SK-N-SH (cell line): Measurements from ENCODE around the gene SOX21. TPM values are rescaled to one million over a fixed set of nuclear protein-coding genes. Genes with fewer than 3 reads are reported as not detected.

Experiments used
- CTCF ChIA-PET: fragments of 300-600, 350-600 bp; formaldehyde crosslinking; extraction: SDS; loops from one replicate; lab custom pipeline; 2021; lab: Yijun Ruan, JAX
- POLR2A ChIA-PET: fragments of 350-600 bp; sonication (Branson Sonifier 250); formaldehyde crosslinking; extraction: SDS; loops from one replicate; lab custom pipeline; 2020; ENCODE audit warnings: antibody characterized with exemption, inconsistent platforms; lab: Yijun Ruan, JAX
- DNase-seq: peaks from one replicate; pipeline ENCODE4 v3.0.0; 2012
- H2AFZ ChIP-seq: fragments of 200-600 bp; sonication (generic); 2 replicates; pipeline ENCODE4 v1.8.1; 2016; ENCODE audit warnings: antibody characterized with exemption, mild to moderate bottlenecking, low read depth
- H3F3A ChIP-seq: fragments of 200-600 bp; sonication (generic); replicated peaks from 2 replicates; pipeline ENCODE3; 2016; ENCODE audit warnings: antibody characterized with exemption, mild to moderate bottlenecking; ENCODE audit not compliant: insufficient read depth
- H3K27ac ChIP-seq, 2 experiments: fragments of 200-500 bp in 1 of 2; fragments of 200-600 bp in 1 of 2; sonication (Bioruptor generic) in 1 of 2; sonication (generic), shearing (Covaris generic) in 1 of 2; 2 replicates each; pipeline versions ENCODE4 v1.5.1 to v1.6.1; 2014 to 2016; ENCODE audit warnings: low read depth in 2 of 2, inconsistent platforms in 1 of 2, low read length in 1 of 2, mild to moderate bottlenecking in 1 of 2, mixed read lengths in 1 of 2
- H3K27me3 ChIP-seq: fragments of 200-600 bp; sonication (generic), shearing (Covaris generic); 2 replicates; pipeline ENCODE4 v1.6.1; 2016; ENCODE audit warnings: mixed run types; ENCODE audit not compliant: insufficient read depth
- H3K36me3 ChIP-seq, 2 experiments: fragments of 200-500 bp in 1 of 2; fragments of 200-600 bp in 1 of 2; sonication (Bioruptor generic) in 1 of 2; sonication (generic) in 1 of 2; replicated peaks in 1 of 2; 2 replicates each; pipeline versions ENCODE3 to v1.5.1; 2014 to 2016; ENCODE audit warnings: low read length in 1 of 2, mild to moderate bottlenecking in 1 of 2; ENCODE audit not compliant: insufficient read depth in 2 of 2, control insufficient read depth in 1 of 2
- H3K4me1 ChIP-seq, 2 experiments: fragments of 200-500 bp in 1 of 2; fragments of 200-600 bp in 1 of 2; sonication (Bioruptor generic) in 1 of 2; sonication (generic), shearing (Covaris generic) in 1 of 2; 2 replicates each; pipeline versions ENCODE4 v1.5.1 to v1.6.1; 2014 to 2016; ENCODE audit warnings: low read depth in 1 of 2, low read length in 1 of 2, mixed run types in 1 of 2; ENCODE audit not compliant: insufficient read depth in 2 of 2, control insufficient read depth in 1 of 2
- H3K4me2 ChIP-seq: fragments of 200-600 bp; sonication (generic), shearing (Covaris generic); 2 replicates; pipeline ENCODE4 v1.6.1; 2017; ENCODE audit warnings: mixed run types
- H3K4me3 ChIP-seq, 2 experiments: fragments of 200-500 bp in 1 of 2; fragments of 200-600 bp in 1 of 2; sonication (Bioruptor generic) in 1 of 2; sonication (generic), shearing (Covaris generic) in 1 of 2; 2 replicates each; pipeline versions ENCODE4 v1.5.1 to v1.8.1; 2014 to 2016; ENCODE audit warnings: low read depth in 2 of 2, inconsistent platforms in 1 of 2, low read length in 1 of 2, mild to moderate bottlenecking in 1 of 2, mixed read lengths in 1 of 2, moderate library complexity in 1 of 2
- H3K79me2 ChIP-seq: fragments of 200-600 bp; sonication (generic); 2 replicates; pipeline ENCODE4 v1.8.1; 2017; ENCODE audit warnings: mild to moderate bottlenecking; ENCODE audit not compliant: insufficient read depth
- H3K9ac ChIP-seq: fragments of 200-600 bp; sonication (generic); 2 replicates; pipeline ENCODE4 v1.6.1; 2017; ENCODE audit warnings: mixed run types
- H3K9me2 ChIP-seq: fragments of 200-600 bp; sonication (generic); 2 replicates; pipeline ENCODE4 v1.6.1; 2017; ENCODE audit warnings: mixed run types
- H3K9me3 ChIP-seq: fragments of 200-600 bp; sonication (generic); 2 replicates; pipeline ENCODE4 v1.6.1; 2017; ENCODE audit warnings: mixed run types, mild to moderate bottlenecking, moderate library complexity
- H4K20me1 ChIP-seq: fragments of 200-600 bp; sonication (generic); 2 replicates; pipeline ENCODE4 v1.6.1; 2017; ENCODE audit warnings: mild to moderate bottlenecking, mixed run types; ENCODE audit not compliant: insufficient read depth
- CHD2 ChIP-seq: fragments of 150-350 bp; IDR thresholded peaks from 2 replicates; pipeline ENCODE4 v1.6.1; 2018; ENCODE audit warnings: low read length; ENCODE audit not compliant: partially characterized antibody
- ELF1 ChIP-seq: IDR thresholded peaks from 2 replicates; pipeline ENCODE4 v1.4.0; 2012
- EZH2phosphoT487 ChIP-seq: fragments of 200-600 bp; sonication (generic); IDR thresholded peaks from 2 replicates; pipeline ENCODE4 v1.6.1; 2017; ENCODE audit warnings: low read depth, mixed run types, mild to moderate bottlenecking, antibody characterized with exemption, moderate library complexity, borderline replicate concordance
- FOXM1 ChIP-seq: IDR thresholded peaks from 2 replicates; pipeline ENCODE4 v1.4.0; 2012; ENCODE audit warnings: low read depth, mild to moderate bottlenecking
- GATA2 ChIP-seq: sonication (generic); formaldehyde crosslinking; IDR thresholded peaks from 2 replicates; pipeline ENCODE4 v1.5.0; 2020; ENCODE audit warnings: mild to moderate bottlenecking, missing genetic modification reagents
- JUND ChIP-seq: IDR thresholded peaks from 2 replicates; pipeline ENCODE4 v1.4.0; 2012
- NFIC ChIP-seq: IDR thresholded peaks from 2 replicates; pipeline ENCODE4 v1.4.0; 2012; ENCODE audit warnings: borderline replicate concordance
- NRF1 ChIP-seq: IDR thresholded peaks from 2 replicates; pipeline ENCODE4 v1.6.1; 2012; ENCODE audit warnings: low read depth, mild to moderate bottlenecking, low read length
- RAD21 ChIP-seq: IDR thresholded peaks from 2 replicates; pipeline ENCODE4 v1.6.1; 2012; ENCODE audit warnings: mild to moderate bottlenecking, low read length
- RCOR1 ChIP-seq: fragments of 150-350 bp; IDR thresholded peaks from 2 replicates; pipeline ENCODE4 v1.6.1; 2017; ENCODE audit warnings: antibody characterized with exemption, low read length
- SMC3 ChIP-seq: IDR thresholded peaks from 2 replicates; pipeline ENCODE4 v1.6.1; 2012; ENCODE audit warnings: low read depth, low read length, improper control_type of control experiment
- TAF1 ChIP-seq: IDR thresholded peaks from 2 replicates; pipeline ENCODE4 v1.6.1; 2012; ENCODE audit warnings: low read depth, mild to moderate bottlenecking, low read length, moderate library complexity, borderline replicate concordance
- TCF12 ChIP-seq: IDR thresholded peaks from 2 replicates; pipeline ENCODE4 v1.4.0; 2012
- TEAD4 ChIP-seq: IDR thresholded peaks from 2 replicates; pipeline ENCODE4 v1.4.0; 2012; ENCODE audit warnings: mild to moderate bottlenecking, borderline replicate concordance; ENCODE audit not compliant: insufficient read depth
- WGBS: methylation state at CpG from one replicate; pipeline ENCODE4 v1.1.6; 2017; ENCODE audit warnings: low lambda C conversion rate; 5-methylcytosine and 5-hydroxymethylcytosine counted together
- polyA plus RNA-seq, 3 experiments: library from polyadenylated mRNA; depleted of rRNA; stranded (reverse); fragments of >200 nt; gene quantifications; 2 replicates each; pipeline ENCODE4 v1.2.3, GENCODE V29; 2012
- TF ChIP-seq, protein P1 (sequence below): IDR thresholded peaks from 2 replicates; pipeline ENCODE4 v1.6.1; 2012; ENCODE audit warnings: mild to moderate bottlenecking, low read depth, low read length, moderate library complexity
- TF ChIP-seq, protein P2 (sequence below): fragments of 150-350 bp; IDR thresholded peaks from 2 replicates; pipeline ENCODE4 v1.6.1; 2017; ENCODE audit warnings: antibody characterized with exemption, low read length, low read depth, borderline replicate concordance
- TF ChIP-seq, protein P3 (sequence below): fragments of 200-600 bp; sonication (generic); IDR thresholded peaks from 2 replicates; pipeline ENCODE4 v1.6.1; 2017; ENCODE audit warnings: antibody characterized with exemption, mild to moderate bottlenecking, moderate library complexity
- TF ChIP-seq, protein P4 (sequence below): IDR thresholded peaks from 2 replicates; pipeline ENCODE4 v1.4.0; 2012; ENCODE audit warnings: low read depth, borderline replicate concordance
- TF ChIP-seq, protein P5 (sequence below): IDR thresholded peaks from 2 replicates; pipeline ENCODE4; 2012
- TF ChIP-seq, protein P6 (sequence below): fragments of 150-350 bp; IDR thresholded peaks from 2 replicates; pipeline ENCODE4 v1.6.1; 2016; ENCODE audit warnings: mild to moderate bottlenecking, low read depth, low read length

The SOX21 gene
- polyA plus RNA-seq, 1 of the 3 experiments (the other 2 are of a cell fraction), result not detected

DNA sequence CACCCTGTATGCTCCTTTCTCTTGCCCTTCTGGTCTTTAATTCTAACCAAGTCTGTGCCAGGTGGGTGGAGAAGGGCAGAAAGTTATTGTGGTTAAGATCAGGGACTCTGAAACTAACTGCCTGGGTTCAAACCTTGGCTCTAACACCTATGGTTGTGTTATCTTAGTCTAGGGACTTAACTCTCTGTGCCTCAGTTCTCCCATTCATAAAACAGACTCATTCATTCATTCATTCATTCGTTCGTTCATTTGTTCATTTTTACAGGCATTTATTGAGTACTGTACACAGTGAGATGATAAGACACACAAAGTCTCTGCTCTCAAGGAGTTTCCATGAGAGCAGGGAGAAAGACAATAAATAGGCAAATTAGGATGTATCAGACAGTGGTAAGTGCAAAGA is 30.1 kb downstream of the SOX21 start (continued):
- TF ChIP-seq, protein P1, sequence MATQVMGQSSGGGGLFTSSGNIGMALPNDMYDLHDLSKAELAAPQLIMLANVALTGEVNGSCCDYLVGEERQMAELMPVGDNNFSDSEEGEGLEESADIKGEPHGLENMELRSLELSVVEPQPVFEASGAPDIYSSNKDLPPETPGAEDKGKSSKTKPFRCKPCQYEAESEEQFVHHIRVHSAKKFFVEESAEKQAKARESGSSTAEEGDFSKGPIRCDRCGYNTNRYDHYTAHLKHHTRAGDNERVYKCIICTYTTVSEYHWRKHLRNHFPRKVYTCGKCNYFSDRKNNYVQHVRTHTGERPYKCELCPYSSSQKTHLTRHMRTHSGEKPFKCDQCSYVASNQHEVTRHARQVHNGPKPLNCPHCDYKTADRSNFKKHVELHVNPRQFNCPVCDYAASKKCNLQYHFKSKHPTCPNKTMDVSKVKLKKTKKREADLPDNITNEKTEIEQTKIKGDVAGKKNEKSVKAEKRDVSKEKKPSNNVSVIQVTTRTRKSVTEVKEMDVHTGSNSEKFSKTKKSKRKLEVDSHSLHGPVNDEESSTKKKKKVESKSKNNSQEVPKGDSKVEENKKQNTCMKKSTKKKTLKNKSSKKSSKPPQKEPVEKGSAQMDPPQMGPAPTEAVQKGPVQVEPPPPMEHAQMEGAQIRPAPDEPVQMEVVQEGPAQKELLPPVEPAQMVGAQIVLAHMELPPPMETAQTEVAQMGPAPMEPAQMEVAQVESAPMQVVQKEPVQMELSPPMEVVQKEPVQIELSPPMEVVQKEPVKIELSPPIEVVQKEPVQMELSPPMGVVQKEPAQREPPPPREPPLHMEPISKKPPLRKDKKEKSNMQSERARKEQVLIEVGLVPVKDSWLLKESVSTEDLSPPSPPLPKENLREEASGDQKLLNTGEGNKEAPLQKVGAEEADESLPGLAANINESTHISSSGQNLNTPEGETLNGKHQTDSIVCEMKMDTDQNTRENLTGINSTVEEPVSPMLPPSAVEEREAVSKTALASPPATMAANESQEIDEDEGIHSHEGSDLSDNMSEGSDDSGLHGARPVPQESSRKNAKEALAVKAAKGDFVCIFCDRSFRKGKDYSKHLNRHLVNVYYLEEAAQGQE, result no peak
- TF ChIP-seq EZH2phosphoT487, result no peak
- no peak for TF ChIP-seq RCOR1
- TF ChIP-seq TEAD4, result no peak

DNA sequence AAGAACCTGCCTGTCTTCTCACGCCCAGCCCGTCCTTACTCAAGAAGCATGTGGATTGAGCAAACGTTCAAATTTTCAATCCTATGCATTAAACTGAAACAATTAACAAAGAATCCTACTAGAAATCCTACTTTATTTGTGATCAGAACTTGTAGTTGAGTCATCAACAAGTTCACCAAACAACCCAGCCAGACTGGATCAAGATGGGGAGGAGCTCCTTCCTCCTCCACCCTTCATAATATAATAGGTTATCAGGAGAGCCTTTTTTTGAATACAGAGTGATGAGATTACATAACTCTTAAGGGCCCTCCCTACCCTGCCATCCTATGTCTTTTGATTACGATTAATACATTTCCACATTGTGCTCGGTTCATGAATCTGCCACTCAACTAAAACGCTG is 32.7 kb downstream of the SOX21 start:
- Histone ChIP-seq H3K36me3 (no peaks in the 10 kb centered on the region), H3K4me3 (no peak overlapping the region), H3F3A (no peaks in the 10 kb centered on the region), H3K9me2 (no peaks in the 10 kb centered on the region), H3K4me2 (no peak overlapping the region), H2AFZ (no peak overlapping the region), H3K9me3 (no peaks in the 10 kb centered on the region), H3K27me3 (peaks cover 4% of the 10 kb centered on the region; the same call in 1 of the 2 replicates), H3K27ac (no peak overlapping the region), H3K9ac (no peak overlapping the region), H4K20me1 (no peaks in the 10 kb centered on the region), H3K79me2 (no peaks in the 10 kb centered on the region), H3K4me1 (no peaks in the 10 kb centered on the region)
- no peak for DNase-seq
- ChIA-PET POLR2A (interaction anchor here (1.3 kb wide), 1 partner anchor 30 kb away, joined by 4 read pairs; no protein-coding TSS in a partner anchor), CTCF (interaction anchor here (0.8 to 1.1 kb wide), 2 partner anchors 27 to 476 kb away, joined by 3 read pairs; no protein-coding TSS in a partner anchor)
- TF ChIP-seq, protein P2, sequence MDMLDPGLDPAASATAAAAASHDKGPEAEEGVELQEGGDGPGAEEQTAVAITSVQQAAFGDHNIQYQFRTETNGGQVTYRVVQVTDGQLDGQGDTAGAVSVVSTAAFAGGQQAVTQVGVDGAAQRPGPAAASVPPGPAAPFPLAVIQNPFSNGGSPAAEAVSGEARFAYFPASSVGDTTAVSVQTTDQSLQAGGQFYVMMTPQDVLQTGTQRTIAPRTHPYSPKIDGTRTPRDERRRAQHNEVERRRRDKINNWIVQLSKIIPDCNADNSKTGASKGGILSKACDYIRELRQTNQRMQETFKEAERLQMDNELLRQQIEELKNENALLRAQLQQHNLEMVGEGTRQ, result no peak
- TF ChIP-seq, protein P3, sequence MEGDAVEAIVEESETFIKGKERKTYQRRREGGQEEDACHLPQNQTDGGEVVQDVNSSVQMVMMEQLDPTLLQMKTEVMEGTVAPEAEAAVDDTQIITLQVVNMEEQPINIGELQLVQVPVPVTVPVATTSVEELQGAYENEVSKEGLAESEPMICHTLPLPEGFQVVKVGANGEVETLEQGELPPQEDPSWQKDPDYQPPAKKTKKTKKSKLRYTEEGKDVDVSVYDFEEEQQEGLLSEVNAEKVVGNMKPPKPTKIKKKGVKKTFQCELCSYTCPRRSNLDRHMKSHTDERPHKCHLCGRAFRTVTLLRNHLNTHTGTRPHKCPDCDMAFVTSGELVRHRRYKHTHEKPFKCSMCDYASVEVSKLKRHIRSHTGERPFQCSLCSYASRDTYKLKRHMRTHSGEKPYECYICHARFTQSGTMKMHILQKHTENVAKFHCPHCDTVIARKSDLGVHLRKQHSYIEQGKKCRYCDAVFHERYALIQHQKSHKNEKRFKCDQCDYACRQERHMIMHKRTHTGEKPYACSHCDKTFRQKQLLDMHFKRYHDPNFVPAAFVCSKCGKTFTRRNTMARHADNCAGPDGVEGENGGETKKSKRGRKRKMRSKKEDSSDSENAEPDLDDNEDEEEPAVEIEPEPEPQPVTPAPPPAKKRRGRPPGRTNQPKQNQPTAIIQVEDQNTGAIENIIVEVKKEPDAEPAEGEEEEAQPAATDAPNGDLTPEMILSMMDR, result no peak
- TF ChIP-seq FOXM1, result no peak
- TF ChIP-seq JUND, result no peak
- TF ChIP-seq, protein P4, sequence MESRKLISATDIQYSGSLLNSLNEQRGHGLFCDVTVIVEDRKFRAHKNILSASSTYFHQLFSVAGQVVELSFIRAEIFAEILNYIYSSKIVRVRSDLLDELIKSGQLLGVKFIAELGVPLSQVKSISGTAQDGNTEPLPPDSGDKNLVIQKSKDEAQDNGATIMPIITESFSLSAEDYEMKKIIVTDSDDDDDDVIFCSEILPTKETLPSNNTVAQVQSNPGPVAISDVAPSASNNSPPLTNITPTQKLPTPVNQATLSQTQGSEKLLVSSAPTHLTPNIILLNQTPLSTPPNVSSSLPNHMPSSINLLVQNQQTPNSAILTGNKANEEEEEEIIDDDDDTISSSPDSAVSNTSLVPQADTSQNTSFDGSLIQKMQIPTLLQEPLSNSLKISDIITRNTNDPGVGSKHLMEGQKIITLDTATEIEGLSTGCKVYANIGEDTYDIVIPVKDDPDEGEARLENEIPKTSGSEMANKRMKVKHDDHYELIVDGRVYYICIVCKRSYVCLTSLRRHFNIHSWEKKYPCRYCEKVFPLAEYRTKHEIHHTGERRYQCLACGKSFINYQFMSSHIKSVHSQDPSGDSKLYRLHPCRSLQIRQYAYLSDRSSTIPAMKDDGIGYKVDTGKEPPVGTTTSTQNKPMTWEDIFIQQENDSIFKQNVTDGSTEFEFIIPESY, result no peak
- no peak for TF ChIP-seq GATA2 (CRISPR knock-in tag)
- no peak for TF ChIP-seq TAF1
- no peak for TF ChIP-seq EZH2phosphoT487
- TF ChIP-seq, protein P5, sequence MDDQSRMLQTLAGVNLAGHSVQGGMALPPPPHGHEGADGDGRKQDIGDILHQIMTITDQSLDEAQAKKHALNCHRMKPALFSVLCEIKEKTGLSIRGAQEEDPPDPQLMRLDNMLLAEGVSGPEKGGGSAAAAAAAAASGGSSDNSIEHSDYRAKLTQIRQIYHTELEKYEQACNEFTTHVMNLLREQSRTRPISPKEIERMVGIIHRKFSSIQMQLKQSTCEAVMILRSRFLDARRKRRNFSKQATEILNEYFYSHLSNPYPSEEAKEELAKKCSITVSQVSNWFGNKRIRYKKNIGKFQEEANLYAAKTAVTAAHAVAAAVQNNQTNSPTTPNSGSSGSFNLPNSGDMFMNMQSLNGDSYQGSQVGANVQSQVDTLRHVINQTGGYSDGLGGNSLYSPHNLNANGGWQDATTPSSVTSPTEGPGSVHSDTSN, result no peak
- no peak for TF ChIP-seq CHD2
- TF ChIP-seq RAD21, result no peak
- TF ChIP-seq ELF1, result no peak
- TF ChIP-seq SMC3, result no peak
- TF ChIP-seq NFIC, result no peak
- TF ChIP-seq, protein P6, sequence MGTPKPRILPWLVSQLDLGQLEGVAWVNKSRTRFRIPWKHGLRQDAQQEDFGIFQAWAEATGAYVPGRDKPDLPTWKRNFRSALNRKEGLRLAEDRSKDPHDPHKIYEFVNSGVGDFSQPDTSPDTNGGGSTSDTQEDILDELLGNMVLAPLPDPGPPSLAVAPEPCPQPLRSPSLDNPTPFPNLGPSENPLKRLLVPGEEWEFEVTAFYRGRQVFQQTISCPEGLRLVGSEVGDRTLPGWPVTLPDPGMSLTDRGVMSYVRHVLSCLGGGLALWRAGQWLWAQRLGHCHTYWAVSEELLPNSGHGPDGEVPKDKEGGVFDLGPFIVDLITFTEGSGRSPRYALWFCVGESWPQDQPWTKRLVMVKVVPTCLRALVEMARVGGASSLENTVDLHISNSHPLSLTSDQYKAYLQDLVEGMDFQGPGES, result no peak
- TF ChIP-seq TEAD4, result no peak
- TF ChIP-seq NRF1, result no peak
- no peak for TF ChIP-seq TCF12
- WGBS, result 75% methylated on average over 6 of the region's 6 CpGs
